Pons (tissue), 1 donor: ENCODE results near the gene C12orf60.

ENCODE experiments used
- DNase-seq: peaks from one replicate; pipeline ENCODE4 v3.0.0-alpha.2; 2016; ENCODE audit warnings: low spot score

Gene C12orf60

GRCh38 chr12:14836336-14837210, 33.1 kb downstream of the C12orf60 start:
- no peak for DNase-seq

DNA sequence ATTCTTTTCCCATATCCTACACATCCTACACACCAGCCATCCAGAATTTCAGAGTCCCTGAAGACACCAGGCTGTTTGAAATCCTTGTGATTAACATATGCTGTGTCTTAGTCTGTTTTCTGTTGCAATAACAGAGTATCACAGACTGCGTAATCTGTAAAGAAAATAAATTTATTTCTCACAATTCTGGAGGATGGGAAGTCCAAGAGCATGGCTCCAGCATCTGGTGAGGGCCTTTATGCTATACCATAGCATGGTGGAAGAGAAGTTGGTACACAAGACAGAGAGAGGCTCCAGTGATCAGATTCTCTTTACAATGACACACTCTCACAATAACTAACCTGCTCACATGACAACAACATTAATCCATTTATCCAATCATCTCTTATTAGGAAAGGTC, 35.8 kb downstream of the C12orf60 start:
- DNase-seq: no peak

- no peak for DNase-seq
Measured at GRCh38 chr12:14840616-14841015, 37.1 kb downstream of the C12orf60 start.

- DNase-seq: no peak
Measured at GRCh38 chr12:14841761-14842160, 38.3 kb downstream of the C12orf60 start.

DNA sequence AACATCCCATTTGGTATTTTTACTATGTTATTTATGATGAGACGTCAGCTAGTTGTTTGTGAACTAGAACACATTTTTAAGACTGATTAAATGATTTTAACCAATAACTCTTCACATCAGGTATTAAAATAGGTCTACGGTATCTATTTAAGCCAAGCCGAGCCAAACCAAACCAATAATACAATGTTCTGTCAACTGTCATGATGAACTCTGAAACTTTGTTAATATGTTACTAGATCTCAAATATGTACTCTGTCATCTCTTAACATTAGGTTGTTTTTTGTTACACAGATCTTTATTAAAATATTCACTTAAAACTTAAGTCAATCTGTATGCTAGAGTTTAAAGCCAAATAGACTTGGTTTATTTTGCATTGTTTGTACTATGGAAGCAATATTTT, 38.8 kb downstream of the C12orf60 start:
- no peak for DNase-seq

GRCh38 chr12:14843425-14843887, 40.0 kb downstream of the C12orf60 start, which contains the start of gene ART4:
TSS of gene ART4 (minus strand) at chr12:14843526. CDS start at chr12:14843113, 413 bp downstream.
- no peak for DNase-seq

GRCh38 chr12:14844401-14844800, 40.9 kb downstream of the C12orf60 start:
- no peak for DNase-seq

GRCh38 chr12:14845350-14845750, 41.9 kb downstream of the C12orf60 start:
- peak; percentile 83 for DNase-seq

DNA sequence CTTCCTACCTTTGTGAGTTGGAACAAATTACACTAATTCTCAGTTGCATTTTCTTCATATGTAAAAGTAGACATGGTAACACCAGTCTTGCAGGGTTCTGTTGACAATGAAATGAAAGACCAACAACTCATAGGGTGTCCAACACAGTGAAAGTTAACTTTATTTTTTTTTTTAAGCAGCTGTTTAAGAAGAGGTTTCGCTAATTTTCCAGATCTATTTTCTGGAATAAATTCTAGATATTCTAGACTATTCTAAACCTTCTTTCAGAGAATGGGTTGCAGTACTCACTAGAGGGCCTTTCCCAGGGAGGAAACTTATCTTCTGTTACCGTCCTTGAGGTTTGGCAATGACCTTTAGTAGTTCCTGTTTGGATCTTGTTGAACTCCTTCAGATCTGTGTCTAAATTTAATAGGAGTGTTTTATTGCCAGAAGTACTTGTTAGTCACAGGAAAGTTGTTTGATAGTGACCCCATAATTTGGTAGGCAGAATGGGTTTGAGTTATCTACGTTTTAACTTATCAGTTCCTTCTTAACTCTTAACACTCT, 42.6 kb downstream of the C12orf60 start:
- no peak for DNase-seq

- no peak for DNase-seq
Measured at GRCh38 chr12:14846876-14847580, 43.6 kb downstream of the C12orf60 start.

GRCh38 chr12:14849661-14850060, 46.2 kb downstream of the C12orf60 start:
- no peak for DNase-seq

- DNase-seq: no peak
Measured at GRCh38 chr12:14850929-14851663, 47.6 kb downstream of the C12orf60 start.

- DNase-seq: no peak
Measured at GRCh38 chr12:14852880-14853279, 49.4 kb downstream of the C12orf60 start.

DNA sequence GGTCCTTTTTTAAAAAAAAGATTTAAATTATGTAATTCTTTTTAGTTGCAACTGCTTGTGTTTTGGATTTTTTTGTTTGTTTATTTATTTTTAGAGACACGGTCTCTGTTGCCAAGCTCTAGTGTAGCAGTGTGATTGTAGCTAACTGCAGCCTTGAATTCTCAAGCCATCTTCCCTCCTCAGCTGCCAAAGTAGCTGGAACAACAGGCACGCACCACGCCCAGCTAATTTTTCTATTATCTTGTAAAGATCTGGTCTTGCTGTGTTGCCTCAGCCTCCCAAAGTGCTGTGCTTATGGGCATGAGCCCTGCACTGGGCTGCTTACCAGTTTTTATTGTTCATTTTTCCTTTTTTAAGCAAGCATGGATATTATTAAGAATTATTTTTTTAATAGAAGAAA, 50.5 kb downstream of the C12orf60 start:
- no peak for DNase-seq

DNA sequence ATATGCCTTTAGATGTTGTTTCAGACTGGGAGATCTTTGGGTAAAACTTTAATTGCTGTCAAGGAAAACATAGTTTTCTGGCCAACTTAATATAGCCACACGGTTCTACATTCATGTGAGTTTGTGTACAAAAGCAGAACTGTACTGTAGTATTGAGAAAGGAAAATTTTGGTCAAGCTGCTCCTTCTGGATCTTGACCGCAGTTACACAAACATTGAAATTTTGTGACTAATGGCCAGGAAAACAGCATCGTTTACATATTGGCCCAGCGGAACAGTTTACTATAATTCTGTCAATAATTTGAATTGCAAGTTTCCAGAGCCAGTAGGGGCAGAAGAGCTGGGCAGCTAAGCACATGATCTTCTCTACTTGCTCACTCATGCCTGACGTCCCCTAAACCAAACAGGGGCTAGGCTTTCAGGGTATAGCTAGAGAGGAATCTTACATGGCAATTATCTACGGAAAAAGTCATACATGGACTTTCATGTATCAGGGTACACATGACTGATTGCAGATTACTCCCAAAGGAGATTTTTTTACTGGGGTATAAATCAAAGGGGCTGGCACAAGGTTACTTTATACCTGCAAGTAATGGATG, 51.2 kb downstream of the C12orf60 start:
- DNase-seq: no peak

DNA sequence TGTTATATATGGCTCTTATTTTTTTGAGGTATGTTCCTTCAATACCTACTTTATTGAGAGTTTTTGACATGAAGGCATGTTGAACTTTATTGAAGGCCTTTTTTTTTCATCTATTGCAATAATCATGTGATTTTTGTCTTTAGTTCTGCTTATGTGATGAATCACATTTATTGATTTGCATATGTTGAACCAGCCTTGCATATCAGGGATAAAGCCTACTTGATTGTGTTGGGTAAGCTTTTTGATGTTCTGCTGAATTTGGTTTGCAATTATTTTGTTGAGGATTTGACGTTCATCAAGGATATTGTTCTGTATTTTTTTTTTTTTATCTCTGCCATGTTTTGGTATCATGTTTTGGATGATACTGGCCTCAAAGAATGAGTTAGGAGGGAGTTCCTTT, 55.0 kb downstream of the C12orf60 start:
- no peak for DNase-seq

GRCh38 chr12:14860490-14860889, 57.0 kb downstream of the C12orf60 start:
- DNase-seq: no peak

GRCh38 chr12:14868916-14869506, 65.5 kb downstream of the C12orf60 start:
- no peak for DNase-seq

DNA sequence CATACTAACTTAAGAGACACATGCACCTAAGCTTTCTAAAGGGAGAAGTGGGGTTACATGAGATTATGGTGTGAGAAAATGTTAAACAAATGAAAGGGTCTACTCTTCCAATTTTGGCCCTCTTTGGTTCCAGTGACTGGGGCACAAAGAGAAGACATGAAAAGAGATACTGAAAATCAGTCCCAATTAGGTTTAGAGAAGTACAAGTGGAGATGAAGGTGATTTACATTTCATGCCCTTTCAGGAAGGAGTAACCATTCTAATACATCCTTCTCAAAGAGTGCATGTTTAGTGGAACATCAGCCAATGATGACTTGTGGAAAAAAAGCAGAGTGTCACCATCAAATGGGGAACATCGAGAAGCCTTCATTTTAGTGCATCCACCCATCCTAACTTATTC, 67.8 kb downstream of the C12orf60 start:
- no peak for DNase-seq

DNA sequence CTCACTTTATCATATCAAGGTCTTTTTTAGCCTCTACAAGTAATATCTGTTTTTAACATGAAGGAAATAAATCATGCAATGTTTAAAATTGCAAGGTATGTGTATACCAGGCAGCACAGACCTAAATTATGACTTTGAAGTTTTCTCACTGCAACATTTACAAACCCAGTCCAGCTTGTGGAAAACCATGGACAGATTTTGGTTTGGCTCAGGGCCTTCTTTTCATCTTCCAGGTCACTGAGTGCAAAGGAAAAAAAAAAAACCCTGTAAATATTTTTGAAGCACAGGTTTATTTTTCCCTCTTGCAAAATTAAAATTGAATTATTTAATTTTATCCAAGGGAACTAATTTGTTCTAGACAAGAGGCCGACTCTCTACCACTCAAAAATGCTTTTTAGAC, 68.4 kb downstream of the C12orf60 start:
- DNase-seq: no peak

- no peak for DNase-seq
Measured at GRCh38 chr12:14873440-14874185, 70.1 kb downstream of the C12orf60 start.
